HepG2 (cell line): ENCODE measurements around the gene MNAT1. TPM values are rescaled to one million over a fixed set of nuclear protein-coding genes. Genes with fewer than 3 reads are reported as not detected.

Source experiments
- GMEB1 ChIP-seq: sonication (generic); formaldehyde crosslinking; IDR thresholded peaks from 2 replicates; pipeline ENCODE4 v1.5.1; 2020; ENCODE audit warnings: missing genetic modification reagents, mild to moderate bottlenecking, borderline replicate concordance
- NR2C2 ChIP-seq: sonication (generic); formaldehyde crosslinking; IDR thresholded peaks from 2 replicates; pipeline ENCODE4 v1.4.0; 2020; ENCODE audit warnings: missing genetic modification reagents, mild to moderate bottlenecking, moderate library complexity, borderline replicate concordance
- SNAI1 ChIP-seq: sonication (generic); formaldehyde crosslinking; IDR thresholded peaks from 2 replicates; pipeline ENCODE4 v1.5.0; 2020; ENCODE audit warnings: mild to moderate bottlenecking, missing genetic modification reagents, borderline replicate concordance
- TARDBP ChIP-seq: sonication (generic); formaldehyde crosslinking; IDR thresholded peaks from 2 replicates; pipeline ENCODE4 v1.8.0; 2022; ENCODE audit warnings: mild to moderate bottlenecking, missing genetic modification reagents
- YEATS4 ChIP-seq: sonication (generic); formaldehyde crosslinking; IDR thresholded peaks from 2 replicates; pipeline ENCODE4 v1.4.0; 2020; ENCODE audit warnings: missing genetic modification reagents, borderline replicate concordance
- ZFAT ChIP-seq: sonication (generic); formaldehyde crosslinking; conservative IDR thresholded peaks from 2 replicates; pipeline ENCODE4 v1.8.1; 2023; ENCODE audit warnings: missing genetic modification reagents, inconsistent platforms
- ZNF570 ChIP-seq: sonication (generic); formaldehyde crosslinking; IDR thresholded peaks from 2 replicates; pipeline ENCODE4 v1.4.0; 2020; ENCODE audit warnings: mild to moderate bottlenecking, missing genetic modification reagents, borderline replicate concordance
- polyA plus RNA-seq, 8 experiments: library from polyadenylated mRNA; depleted of rRNA in 3 of 8; stranded (reverse) in 7 of 8; unstranded in 1 of 8; fragments of >200 nt; fragmentation: Illumina TruSeq in 4 of 8; extraction: Trizol in 4 of 8; gene quantifications; 2 replicates each; pipeline versions ENCODE4 v1.2.1 to v1.2.3, GENCODE V29; 2011 to 2016; ENCODE audit warnings: low read depth in 4 of 8, missing spikeins in 1 of 8, mixed read lengths in 1 of 8; ENCODE audit not compliant: insufficient read depth in 1 of 8
- total RNA-seq, 5 experiments: library from RNA; depleted of rRNA; stranded (reverse); fragments of >200 nt; fragmentation: Illumina TruSeq; extraction: Trizol; gene quantifications; 2 replicates each; pipeline ENCODE4 v1.2.3, GENCODE V29; 2016; ENCODE audit warnings: low read depth in 1 of 5
- TF ChIP-seq, protein P1 (sequence below): sonication (generic); formaldehyde crosslinking; IDR thresholded peaks from 2 replicates; pipeline ENCODE4 v1.4.0; 2020; ENCODE audit warnings: mild to moderate bottlenecking, low read depth, missing genetic modification reagents
- TF ChIP-seq, protein P2 (sequence below): sonication (generic); formaldehyde crosslinking; IDR thresholded peaks from 2 replicates; pipeline ENCODE4 v1.4.0; 2020; ENCODE audit warnings: missing genetic modification reagents

MNAT1 gene
- total and polyA plus RNA-seq, 2 of the 13 experiments (the other 11 are each of a cell fraction or from before 2014, with no cell fraction given): 49.2 to 94.8 TPM

DNA sequence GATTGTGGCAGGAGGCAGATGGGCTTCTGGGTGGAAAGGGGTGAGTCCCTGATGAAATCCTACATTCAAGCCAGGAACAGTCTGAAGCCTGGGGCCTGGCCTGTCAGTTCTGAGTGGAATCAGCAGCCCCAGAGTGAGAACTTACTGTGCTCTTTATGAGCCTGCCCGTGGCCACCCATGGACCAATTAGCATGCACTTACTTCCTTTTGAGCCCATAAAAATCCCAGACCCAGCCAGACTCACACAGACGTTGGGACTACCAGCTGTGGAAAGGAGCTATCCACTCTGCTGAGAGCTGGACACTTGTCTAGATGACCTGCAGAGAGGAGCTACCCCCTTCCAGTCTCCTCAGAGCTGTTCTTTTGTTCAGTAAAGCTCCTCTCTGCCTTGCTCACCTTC, 104.5 kb downstream of the MNAT1 start (continued):
- TF ChIP-seq GMEB1: no peak
- TF ChIP-seq NR2C2: no peak
- no peak for TF ChIP-seq TARDBP (CRISPR knock-in tag)
- TF ChIP-seq, protein P1, sequence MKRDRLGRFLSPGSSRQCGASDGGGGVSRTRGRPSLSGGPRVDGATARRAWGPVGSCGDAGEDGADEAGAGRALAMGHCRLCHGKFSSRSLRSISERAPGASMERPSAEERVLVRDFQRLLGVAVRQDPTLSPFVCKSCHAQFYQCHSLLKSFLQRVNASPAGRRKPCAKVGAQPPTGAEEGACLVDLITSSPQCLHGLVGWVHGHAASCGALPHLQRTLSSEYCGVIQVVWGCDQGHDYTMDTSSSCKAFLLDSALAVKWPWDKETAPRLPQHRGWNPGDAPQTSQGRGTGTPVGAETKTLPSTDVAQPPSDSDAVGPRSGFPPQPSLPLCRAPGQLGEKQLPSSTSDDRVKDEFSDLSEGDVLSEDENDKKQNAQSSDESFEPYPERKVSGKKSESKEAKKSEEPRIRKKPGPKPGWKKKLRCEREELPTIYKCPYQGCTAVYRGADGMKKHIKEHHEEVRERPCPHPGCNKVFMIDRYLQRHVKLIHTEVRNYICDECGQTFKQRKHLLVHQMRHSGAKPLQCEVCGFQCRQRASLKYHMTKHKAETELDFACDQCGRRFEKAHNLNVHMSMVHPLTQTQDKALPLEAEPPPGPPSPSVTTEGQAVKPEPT (CRISPR knock-in tag): no peak
- no peak for TF ChIP-seq YEATS4
- no peak for TF ChIP-seq ZNF570
- no peak for TF ChIP-seq SNAI1
- TF ChIP-seq, protein P2, sequence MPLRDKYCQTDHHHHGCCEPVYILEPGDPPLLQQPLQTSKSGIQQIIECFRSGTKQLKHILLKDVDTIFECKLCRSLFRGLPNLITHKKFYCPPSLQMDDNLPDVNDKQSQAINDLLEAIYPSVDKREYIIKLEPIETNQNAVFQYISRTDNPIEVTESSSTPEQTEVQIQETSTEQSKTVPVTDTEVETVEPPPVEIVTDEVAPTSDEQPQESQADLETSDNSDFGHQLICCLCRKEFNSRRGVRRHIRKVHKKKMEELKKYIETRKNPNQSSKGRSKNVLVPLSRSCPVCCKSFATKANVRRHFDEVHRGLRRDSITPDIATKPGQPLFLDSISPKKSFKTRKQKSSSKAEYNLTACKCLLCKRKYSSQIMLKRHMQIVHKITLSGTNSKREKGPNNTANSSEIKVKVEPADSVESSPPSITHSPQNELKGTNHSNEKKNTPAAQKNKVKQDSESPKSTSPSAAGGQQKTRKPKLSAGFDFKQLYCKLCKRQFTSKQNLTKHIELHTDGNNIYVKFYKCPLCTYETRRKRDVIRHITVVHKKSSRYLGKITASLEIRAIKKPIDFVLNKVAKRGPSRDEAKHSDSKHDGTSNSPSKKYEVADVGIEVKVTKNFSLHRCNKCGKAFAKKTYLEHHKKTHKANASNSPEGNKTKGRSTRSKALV: no peak
- no peak for TF ChIP-seq ZFAT
